HL-60/S4 treated with retinoic acid at 250 ng/mL for 4 days and 3 days (cell line): ENCODE measurements around the gene CALY.

Source experiments
- in situ Hi-C: fragments of 300-500 bp; cut with MboI; formaldehyde crosslinking; loops from 2 replicates; pipeline ENCODE4 v1.7.0; 2022; ENCODE audit warnings: low sequenced_read_pairs

CALY gene

GRCh38 chr10:133351408-133352318 is 15.0 kb upstream of the CALY start:
- in situ Hi-C loops, result no loop called here

GRCh38 chr10:133350950-133351329 is 14.2 kb upstream of the CALY start:
- in situ Hi-C loops, result no loop called here

- in situ Hi-C loops, result no loop called here
These were observed 13.7 kb upstream of the CALY start for GRCh38 chr10:133350283-133350949.

GRCh38 chr10:133349577-133350011 is 12.9 kb upstream of the CALY start:
- in situ Hi-C loops, result no loop called here

GRCh38 chr10:133349160-133349568 is 12.5 kb upstream of the CALY start:
- in situ Hi-C loops, result no loop called here

GRCh38 chr10:133347710-133348517 is 11.2 kb upstream of the CALY start:
- in situ Hi-C loops, result no loop called here

GRCh38 chr10:133346413-133346812 is 9.7 kb upstream of the CALY start:
- in situ Hi-C loops, result no loop called here

- in situ Hi-C loops, result no loop called here
These were observed 7.5 kb upstream of the CALY start for GRCh38 chr10:133344236-133344635.

GRCh38 chr10:133343558-133343957 is 6.9 kb upstream of the CALY start:
- in situ Hi-C loops, result no loop called here

- in situ Hi-C loops, result no loop called here
These were observed 6.2 kb upstream of the CALY start for GRCh38 chr10:133342942-133343341.

GRCh38 chr10:133341983-133342382 is 5.3 kb upstream of the CALY start:
- in situ Hi-C loops, result no loop called here

GRCh38 chr10:133339708-133340380 is 3.1 kb upstream of the CALY start:
- in situ Hi-C loops, result no loop called here

GRCh38 chr10:133338080-133339071 is 1.7 kb upstream of the CALY start:
- in situ Hi-C loops, result no loop called here

- in situ Hi-C loops, result no loop called here
These were observed 652 bp upstream of the CALY start for GRCh38 chr10:133337370-133337725.

GRCh38 chr10:133336118-133336576 is 549 bp downstream of the CALY start:
- in situ Hi-C loops, result no loop called here

GRCh38 chr10:133335246-133336117 is 1.2 kb downstream of the CALY start:
- in situ Hi-C loops, result no loop called here

- in situ Hi-C loops, result no loop called here
These were observed 2.0 kb downstream of the CALY start for GRCh38 chr10:133334503-133335245.
